ENCODE data around the gene ERICH3.

Gene ERICH3

GRCh38 chr1:74530892-74531291 is 142.7 kb downstream of the ERICH3 start:
- Histone ChIP-seq H3K9ac (ENCODE audit: low read length) (no peak overlapping the region), H3K4me3 (ENCODE audit: insufficient read depth, low read length, poor library complexity, severe bottlenecking) (no peak overlapping the region), H3K9me3 (ENCODE audit: insufficient read depth, low read length) (no peaks in the 10 kb centered on the region), H4K20me1 (ENCODE audit: low read depth, low read length) (no peaks in the 10 kb centered on the region), H3K79me2 (ENCODE audit: insufficient read depth, low read length) (no peaks in the 10 kb centered on the region), H3F3A (ENCODE audit: insufficient read depth) (no peaks in the 10 kb centered on the region), H3K36me3 (ENCODE audit: low read length) (no peaks in the 10 kb centered on the region), H3K4me2 (ENCODE audit: low read depth, low read length, poor library complexity, severe bottlenecking) (no peak overlapping the region), H3K27ac (ENCODE audit: low read depth, low read length) (no peak overlapping the region), H3K27me3 (ENCODE audit: low read length) (no peaks in the 10 kb centered on the region), H3K9me2 (replicated peaks; ENCODE audit: insufficient read depth, low read length) (no peaks in the 10 kb centered on the region; the same call in 1 of the 2 replicates), H2AFZ (ENCODE audit: low read depth, low read length, severe bottlenecking) (no peak overlapping the region)
- TF ChIP-seq CTCF (IDR thresholded peaks at IDR 0.05; ENCODE audit: insufficient read depth, low read length, poor library complexity, severe bottlenecking) (no peak), EZH2phosphoT487 (conservative IDR thresholded peaks at IDR 0.05; ENCODE audit: low read length) (no peak)

- H4K20me1 ChIP-seq (ENCODE audit: low read depth, low read length) = no peaks in the 10 kb centered on the region
- H3K9me3 ChIP-seq (ENCODE audit: insufficient read depth, low read length) = no peaks in the 10 kb centered on the region
- H3K4me2 ChIP-seq (ENCODE audit: low read depth, low read length, poor library complexity, severe bottlenecking) = no peak overlapping the region
- H3F3A ChIP-seq (ENCODE audit: insufficient read depth) = no peaks in the 10 kb centered on the region
- no peak overlapping the region for H3K27ac ChIP-seq (ENCODE audit: low read depth, low read length)
- H3K9me2 ChIP-seq (replicated peaks; ENCODE audit: insufficient read depth, low read length) = no peaks in the 10 kb centered on the region; the same call in 1 of the 2 replicates
- TF ChIP-seq EZH2phosphoT487 (conservative IDR thresholded peaks at IDR 0.05; ENCODE audit: low read length) (no peak), CTCF (IDR thresholded peaks at IDR 0.05; ENCODE audit: insufficient read depth, low read length, poor library complexity, severe bottlenecking) (no peak)
- no peak overlapping the region for H3K9ac ChIP-seq (ENCODE audit: low read length)
- H3K36me3 ChIP-seq (ENCODE audit: low read length) = no peaks in the 10 kb centered on the region
- H3K79me2 ChIP-seq (ENCODE audit: insufficient read depth, low read length) = no peaks in the 10 kb centered on the region
- H3K27me3 ChIP-seq (ENCODE audit: low read length) = no peaks in the 10 kb centered on the region
- H3K4me3 ChIP-seq (ENCODE audit: insufficient read depth, low read length, poor library complexity, severe bottlenecking) = no peak overlapping the region
- no peak overlapping the region for H2AFZ ChIP-seq (ENCODE audit: low read depth, low read length, severe bottlenecking)
Observed at GRCh38 chr1:74528123-74528522, 145.5 kb downstream of the ERICH3 start.

- Histone ChIP-seq H3K36me3 (ENCODE audit: low read length) (no peaks in the 10 kb centered on the region), H3K27me3 (ENCODE audit: low read length) (no peaks in the 10 kb centered on the region), H3K27ac (ENCODE audit: low read depth, low read length) (no peak overlapping the region), H3K79me2 (ENCODE audit: insufficient read depth, low read length) (no peaks in the 10 kb centered on the region), H4K20me1 (ENCODE audit: low read depth, low read length) (no peaks in the 10 kb centered on the region), H3K9me3 (ENCODE audit: insufficient read depth, low read length) (no peaks in the 10 kb centered on the region), H3K4me2 (ENCODE audit: low read depth, low read length, poor library complexity, severe bottlenecking) (no peak overlapping the region), H3K9ac (ENCODE audit: low read length) (no peak overlapping the region), H3K9me2 (replicated peaks; ENCODE audit: insufficient read depth, low read length) (no peaks in the 10 kb centered on the region; the same call in 1 of the 2 replicates), H3K4me3 (ENCODE audit: insufficient read depth, low read length, poor library complexity, severe bottlenecking) (no peak overlapping the region), H2AFZ (ENCODE audit: low read depth, low read length, severe bottlenecking) (no peak overlapping the region), H3F3A (ENCODE audit: insufficient read depth) (no peaks in the 10 kb centered on the region)
- TF ChIP-seq CTCF (IDR thresholded peaks at IDR 0.05; ENCODE audit: insufficient read depth, low read length, poor library complexity, severe bottlenecking) = no peak
- no peak for TF ChIP-seq EZH2phosphoT487 (conservative IDR thresholded peaks at IDR 0.05; ENCODE audit: low read length)
Observed at GRCh38 chr1:74526708-74527107, 146.9 kb downstream of the ERICH3 start.

Data from SU-DHL-6 (cell line).